Measurements from ENCODE around the gene SLC41A3.
"Not testable (repeated sequence)": the region's sequence is repeated elsewhere in the genome, so short reads cannot be mapped to it uniquely, and the experiment has no call there.

The SLC41A3 gene

GRCh38 chr3:126070146-126070545 lies 13.8 kb downstream of the SLC41A3 start:
- TF ChIP-seq, protein P1, sequence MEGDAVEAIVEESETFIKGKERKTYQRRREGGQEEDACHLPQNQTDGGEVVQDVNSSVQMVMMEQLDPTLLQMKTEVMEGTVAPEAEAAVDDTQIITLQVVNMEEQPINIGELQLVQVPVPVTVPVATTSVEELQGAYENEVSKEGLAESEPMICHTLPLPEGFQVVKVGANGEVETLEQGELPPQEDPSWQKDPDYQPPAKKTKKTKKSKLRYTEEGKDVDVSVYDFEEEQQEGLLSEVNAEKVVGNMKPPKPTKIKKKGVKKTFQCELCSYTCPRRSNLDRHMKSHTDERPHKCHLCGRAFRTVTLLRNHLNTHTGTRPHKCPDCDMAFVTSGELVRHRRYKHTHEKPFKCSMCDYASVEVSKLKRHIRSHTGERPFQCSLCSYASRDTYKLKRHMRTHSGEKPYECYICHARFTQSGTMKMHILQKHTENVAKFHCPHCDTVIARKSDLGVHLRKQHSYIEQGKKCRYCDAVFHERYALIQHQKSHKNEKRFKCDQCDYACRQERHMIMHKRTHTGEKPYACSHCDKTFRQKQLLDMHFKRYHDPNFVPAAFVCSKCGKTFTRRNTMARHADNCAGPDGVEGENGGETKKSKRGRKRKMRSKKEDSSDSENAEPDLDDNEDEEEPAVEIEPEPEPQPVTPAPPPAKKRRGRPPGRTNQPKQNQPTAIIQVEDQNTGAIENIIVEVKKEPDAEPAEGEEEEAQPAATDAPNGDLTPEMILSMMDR (IDR thresholded peaks at IDR 0.05; ENCODE audit: low read length, missing control alignments), result no peak
- no peak for DNase-seq (ENCODE audit: low read depth)

GRCh38 chr3:126067959-126068358 lies 16.0 kb downstream of the SLC41A3 start:
- TF ChIP-seq, protein P1 (IDR thresholded peaks at IDR 0.05; ENCODE audit: low read length, missing control alignments), result no peak
- no peak overlapping the region for H3K4me3 ChIP-seq (replicated peaks; ENCODE audit: low read depth, low read length)
- DNase-seq (ENCODE audit: low read depth), result no peak

More at GRCh38 chr3:126070146-126070545, 13.8 kb downstream of the SLC41A3 start:
- no peak overlapping the region for H3K4me3 ChIP-seq (replicated peaks; ENCODE audit: low read depth, low read length)

GRCh38 chr3:126066676-126067075 lies 17.2 kb downstream of the SLC41A3 start:
- DNase-seq (ENCODE audit: low read depth); H3K4me3 ChIP-seq (replicated peaks; ENCODE audit: low read depth, low read length): not testable (repeated sequence)

DNA sequence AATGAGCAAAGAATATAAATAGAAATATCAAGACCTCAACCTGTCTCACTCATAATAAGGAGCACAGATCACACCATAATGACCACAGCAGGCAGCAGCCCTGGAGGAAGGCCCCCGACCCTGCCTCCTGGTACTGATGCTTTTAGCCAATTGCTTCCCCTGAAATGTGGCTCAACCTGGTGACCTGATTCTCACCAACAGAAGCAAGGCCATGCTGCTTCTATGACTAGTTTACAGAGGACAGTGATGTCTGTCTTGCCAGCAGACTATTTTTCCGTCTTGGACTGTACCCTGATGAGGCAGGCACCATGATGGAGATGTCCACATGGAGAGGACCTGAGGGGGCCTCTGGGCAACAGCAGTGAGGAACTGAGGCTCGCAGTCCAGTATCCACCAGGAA lies 18.0 kb downstream of the SLC41A3 start:
- TF ChIP-seq, protein P1 (IDR thresholded peaks at IDR 0.05; ENCODE audit: low read length, missing control alignments), result no peak
- no peak overlapping the region for H3K4me3 ChIP-seq (replicated peaks; ENCODE audit: low read depth, low read length)
- no peak for DNase-seq (ENCODE audit: low read depth)

DNA sequence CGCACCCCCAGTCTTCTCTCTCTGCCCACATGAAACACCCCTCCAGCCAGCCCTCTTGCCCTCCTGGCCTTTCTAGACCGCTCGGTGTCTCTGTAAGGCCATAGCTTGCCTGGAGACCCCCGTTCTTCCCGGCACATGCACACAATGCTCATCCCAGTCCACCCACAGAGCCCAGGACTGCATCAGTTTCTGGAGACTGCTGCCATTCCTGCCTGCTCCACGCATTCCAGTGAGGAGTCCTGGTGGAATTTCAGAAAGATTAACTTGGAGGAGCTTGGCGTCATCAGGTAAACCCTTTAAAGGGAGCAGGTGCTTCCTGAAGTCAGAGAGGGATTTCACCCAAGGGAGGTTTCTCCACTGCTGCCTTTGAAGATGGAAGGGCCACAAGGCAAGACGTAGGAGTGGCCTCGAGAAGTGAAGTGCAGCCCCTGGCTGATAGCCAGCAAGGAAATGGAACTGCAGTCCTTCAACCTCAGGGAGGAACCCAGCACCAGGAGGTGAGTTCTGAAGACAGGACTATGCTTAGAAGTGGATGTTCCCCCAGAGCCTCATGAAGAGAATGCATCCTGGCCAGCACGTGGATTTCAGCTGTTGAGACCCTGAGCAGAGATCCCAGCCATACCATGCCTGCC lies 19.2 kb downstream of the SLC41A3 start:
- TF ChIP-seq, protein P1 (IDR thresholded peaks at IDR 0.05; ENCODE audit: low read length, missing control alignments), result no peak
- no peak overlapping the region for H3K4me3 ChIP-seq (replicated peaks; ENCODE audit: low read depth, low read length)
- no peak for DNase-seq (ENCODE audit: low read depth)

GRCh38 chr3:126063358-126063965 lies 20.5 kb downstream of the SLC41A3 start:
- H3K4me3 ChIP-seq (replicated peaks; ENCODE audit: low read depth, low read length), result no peak overlapping the region
- DNase-seq (ENCODE audit: low read depth), result no peak
- TF ChIP-seq, protein P1 (IDR thresholded peaks at IDR 0.05; ENCODE audit: low read length, missing control alignments), result no peak

GRCh38 chr3:126061301-126062032 lies 22.5 kb downstream of the SLC41A3 start:
- TF ChIP-seq, protein P1 (IDR thresholded peaks at IDR 0.05; ENCODE audit: low read length, missing control alignments), result no peak
- no peak overlapping the region for H3K4me3 ChIP-seq (replicated peaks; ENCODE audit: low read depth, low read length)
- DNase-seq (ENCODE audit: low read depth), result no peak
